IMR-90 (cell line): ENCODE results near the gene SGTB. TPM values are rescaled to one million over a fixed set of nuclear protein-coding genes. Genes with fewer than 3 reads are reported as not detected.
A peak's percentile ranks its signal among the peaks of the same experiment; 100 is the strongest.

Experiments
- ATAC-seq: fragments of 200-7000 bp; cut with Tn5 transposase; 2 replicates; pipeline ENCODE4 v1.9.1; 2020; ENCODE audit warnings: low read depth, mild to moderate bottlenecking, moderate library complexity
- BruUV-seq: library from RNA; stranded (reverse); fragments of 400-500 nt; replicated peaks from 2 replicates; lab custom pipeline; 2021; lab: Mats Ljungman, UMichigan
- CTCF ChIA-PET: fragments of 300-600 bp; formaldehyde crosslinking; extraction: SDS; loops from one replicate; lab custom pipeline; 2021; ENCODE audit warnings: antibody characterized with exemption; lab: Yijun Ruan, JAX
- POLR2A ChIA-PET: fragments of 300-600 bp; sonication (Branson Sonifier 250); formaldehyde crosslinking; loops from one replicate; lab custom pipeline; 2022; ENCODE audit warnings: antibody characterized with exemption; ENCODE audit not compliant: unreplicated experiment; lab: Charles Lee
- DNase-seq: peaks from one replicate; pipeline ENCODE4 v3.0.0; 2013
- H2AFZ ChIP-seq: replicated peaks from 2 replicates; pipeline ENCODE3; 2013; ENCODE audit warnings: low read length, mild to moderate bottlenecking; ENCODE audit not compliant: poor library complexity
- H2AK5ac ChIP-seq: 2 replicates; pipeline ENCODE4 v1.6.1; 2013; ENCODE audit warnings: low read depth, low read length, inconsistent platforms
- H2AK9ac ChIP-seq: replicated peaks from 2 replicates; pipeline ENCODE3; 2013; ENCODE audit warnings: mild to moderate bottlenecking, low read depth, low read length, moderate library complexity; ENCODE audit not compliant: poor library complexity
- H2BK120ac ChIP-seq: 2 replicates; pipeline ENCODE4 v1.6.1; 2013; ENCODE audit warnings: low read depth, low read length, inconsistent platforms
- H2BK15ac ChIP-seq: 3 replicates; pipeline ENCODE4 v1.6.1; 2013; ENCODE audit warnings: low read depth, low read length, inconsistent platforms
- H2BK20ac ChIP-seq: 2 replicates; pipeline ENCODE4 v1.6.1; 2013; ENCODE audit warnings: low read depth, mild to moderate bottlenecking, inconsistent platforms, low read length, moderate library complexity
- H2BK5ac ChIP-seq: 2 replicates; pipeline ENCODE4 v1.6.1; 2013; ENCODE audit warnings: mild to moderate bottlenecking, low read depth, low read length, inconsistent platforms; ENCODE audit not compliant: poor library complexity, severe bottlenecking
- H3K14ac ChIP-seq: replicated peaks from 2 replicates; pipeline ENCODE4 v1.6.1; 2013; ENCODE audit warnings: low read depth, low read length, inconsistent platforms
- H3K18ac ChIP-seq: 2 replicates; pipeline ENCODE4 v1.6.1; 2013; ENCODE audit warnings: low read depth, low read length, control low read depth
- H3K23ac ChIP-seq: 2 replicates; pipeline ENCODE4 v1.6.1; 2013; ENCODE audit warnings: low read depth, low read length, inconsistent platforms
- H3K27ac ChIP-seq: 2 replicates; pipeline ENCODE4 v1.5.1; 2013; ENCODE audit warnings: mild to moderate bottlenecking, control low read depth, low read length; ENCODE audit not compliant: insufficient read depth
- H3K27me3 ChIP-seq: 2 replicates; pipeline ENCODE4 v1.6.1; 2013; ENCODE audit warnings: low read length; ENCODE audit not compliant: control insufficient read depth, insufficient read depth
- H3K36me3 ChIP-seq: 2 replicates; pipeline ENCODE4 v1.6.1; 2013; ENCODE audit warnings: low read length, mixed read lengths; ENCODE audit not compliant: control insufficient read depth, insufficient read depth
- H3K4ac ChIP-seq: 2 replicates; pipeline ENCODE4 v1.6.1; 2013; ENCODE audit warnings: low read depth, low read length, inconsistent platforms
- H3K4me1 ChIP-seq: 2 replicates; pipeline ENCODE4 v1.6.1; 2013; ENCODE audit warnings: low read length, mixed read lengths; ENCODE audit not compliant: control insufficient read depth, insufficient read depth
- H3K4me2 ChIP-seq: 2 replicates; pipeline ENCODE4 v1.6.1; 2013; ENCODE audit warnings: low read depth, mild to moderate bottlenecking, control low read depth, low read length, moderate library complexity
- H3K4me3 ChIP-seq: 2 replicates; pipeline ENCODE4 v1.5.1; 2013; ENCODE audit warnings: low read depth, mild to moderate bottlenecking, control low read depth, low read length, moderate library complexity; ENCODE audit not compliant: insufficient read depth
- H3K56ac ChIP-seq: 2 replicates; pipeline ENCODE4 v1.6.1; 2013; ENCODE audit warnings: low read length, inconsistent platforms; ENCODE audit not compliant: insufficient read depth; ENCODE audit errors: extremely low read depth
- H3K79me1 ChIP-seq, 2 experiments: 2 replicates each; pipeline ENCODE4 v1.6.1; 2013; ENCODE audit warnings: low read length in 2 of 2, inconsistent platforms in 1 of 2, low read depth in 1 of 2
- H3K9ac ChIP-seq: 2 replicates; pipeline ENCODE4 v1.6.1; 2013; ENCODE audit warnings: low read depth, low read length, control low read depth
- H3K9me1 ChIP-seq: 2 replicates; pipeline ENCODE4 v1.6.1; 2013; ENCODE audit warnings: low read length, inconsistent platforms; ENCODE audit not compliant: insufficient read depth
- H3K9me3 ChIP-seq: 2 replicates; pipeline ENCODE4 v1.6.1; 2013; ENCODE audit warnings: low read length; ENCODE audit not compliant: control insufficient read depth, insufficient read depth
- H4K20me1 ChIP-seq: 2 replicates; pipeline ENCODE4 v1.6.1; 2013; ENCODE audit warnings: low read length, inconsistent platforms; ENCODE audit not compliant: insufficient read depth
- H4K5ac ChIP-seq: 2 replicates; pipeline ENCODE4 v1.6.1; 2013; ENCODE audit warnings: mild to moderate bottlenecking, low read depth, low read length, control low read depth
- H4K8ac ChIP-seq, 2 experiments: 2 replicates each; pipeline ENCODE4 v1.6.1; 2013; ENCODE audit warnings: low read depth in 2 of 2, low read length in 2 of 2, control low read depth in 1 of 2, inconsistent platforms in 1 of 2
- H4K91ac ChIP-seq: 2 replicates; pipeline ENCODE4 v1.6.1; 2013; ENCODE audit warnings: low read depth, low read length, inconsistent platforms; ENCODE audit not compliant: insufficient read depth
- RAD21 ChIP-seq: IDR thresholded peaks from 2 replicates; pipeline ENCODE4 v1.6.1; 2012; ENCODE audit warnings: low read length, improper control_type of control experiment
- WGBS, 2 experiments: methylation state at CpG; one replicate each; pipeline versions ENCODE4 v1.1.5 to v1.1.7; 2013; ENCODE audit warnings: missing lambda C conversion rate in 2 of 2; ENCODE audit not compliant: insufficient read length in 1 of 2; ENCODE audit errors: extremely low coverage in 2 of 2; 5-methylcytosine and 5-hydroxymethylcytosine counted together
- dilution Hi-C: fragments of 300-500 bp; cut with HindIII; formaldehyde crosslinking; loops from one replicate; pipeline ENCODE4 v1.14.3; 2018; ENCODE audit warnings: low sequenced_read_pairs; ENCODE audit not compliant: unreplicated experiment
- in situ Hi-C: fragments of 300-500 bp; cut with MboI; formaldehyde crosslinking; loops from 3 replicates; pipeline ENCODE4 v1.14.3; 2019; ENCODE audit warnings: low sequenced_read_pairs, inconsistent platforms, mixed read lengths
- intact Hi-C: fragments of 100-400 bp; cut with micrococcal nuclease; formaldehyde crosslinking; loops from 2 replicates; pipeline ENCODE4 v1.10.0; 2022
- polyA plus RNA-seq, 3 experiments: library from polyadenylated mRNA; depleted of rRNA; stranded (reverse); fragments of >200 nt; gene quantifications; 2 replicates each; pipeline ENCODE4 v1.2.3, GENCODE V29; 2012; ENCODE audit warnings: low replicate concordance in 1 of 3
- total RNA-seq: library from RNA; depleted of rRNA; stranded (reverse); fragments of >200 nt; gene quantifications from 2 replicates; pipeline ENCODE4 v1.2.3, GENCODE V29; 2012
- TF ChIP-seq, protein P1 (sequence below): conservative IDR thresholded peaks from 2 replicates; pipeline ENCODE4 v1.5.1; 2012; ENCODE audit warnings: mild to moderate bottlenecking, low read depth, low read length, improper control_type of control experiment

Gene SGTB
- total and polyA plus RNA-seq, 2 of the 4 experiments (the other 2 are of a cell fraction) = 7.5 to 15.1 TPM

- Histone ChIP-seq H4K8ac (no peak overlapping the region; a peak in 1 of 4 replicates), H2BK120ac (no peak overlapping the region), H2BK20ac (no peak overlapping the region), H3K4ac (0 out of 2 replicates have a peak overlapping the region, but pooled peaks have one; percentile 22), H3K9me1 (peaks cover 4% of the 10 kb centered on the region), H2AK9ac (no peak overlapping the region), H4K20me1 (peaks cover 3% of the 10 kb centered on the region; the same call in 1 of the 2 replicates), H3K4me2 (no peak overlapping the region), H3K23ac (peak overlapping the region; percentile 36; the same call in 1 of the 2 replicates), H3K27me3 (no peaks in the 10 kb centered on the region), H3K4me1 (peaks cover 2% of the 10 kb centered on the region; the same call in 1 of the 2 replicates), H3K9me3 (no peaks in the 10 kb centered on the region), H2BK5ac (no peak overlapping the region), H3K4me3 (no peak overlapping the region), H3K9ac (no peak overlapping the region), H4K5ac (0 out of 2 replicates have a peak overlapping the region, but pooled peaks have one; percentile 2), H3K14ac (no peak overlapping the region), H2AK5ac (peak overlapping the region; percentile 11; the same call in 1 of the 2 replicates), H2AFZ (no peak overlapping the region), H3K27ac (no peak overlapping the region), H2BK15ac (no peak overlapping the region), H3K36me3 (peaks cover 6% of the 10 kb centered on the region), H3K18ac (no peak overlapping the region), H3K56ac (no peak overlapping the region), H3K79me1 (peaks cover 3 to 23% of the 10 kb centered on the region in 2 experiments; a peak in 3 of 4 replicates), H4K91ac (no peak overlapping the region)
- no TSS peak for BruUV-seq
- CTCF ChIA-PET = interaction anchor here (0.7 to 1.1 kb wide), 2 partner anchors 177 to 283 kb away, joined by 3 read pairs; no protein-coding TSS in a partner anchor
- no CpG with 5 or more reads among the region's 2 CpGs for WGBS, 2 experiments
- DNase-seq (peak; percentile 13), ATAC-seq (no peak)
- dilution Hi-C loops = no loop called here
- TF ChIP-seq RAD21 = peak; percentile 45
- TF ChIP-seq, protein P1, sequence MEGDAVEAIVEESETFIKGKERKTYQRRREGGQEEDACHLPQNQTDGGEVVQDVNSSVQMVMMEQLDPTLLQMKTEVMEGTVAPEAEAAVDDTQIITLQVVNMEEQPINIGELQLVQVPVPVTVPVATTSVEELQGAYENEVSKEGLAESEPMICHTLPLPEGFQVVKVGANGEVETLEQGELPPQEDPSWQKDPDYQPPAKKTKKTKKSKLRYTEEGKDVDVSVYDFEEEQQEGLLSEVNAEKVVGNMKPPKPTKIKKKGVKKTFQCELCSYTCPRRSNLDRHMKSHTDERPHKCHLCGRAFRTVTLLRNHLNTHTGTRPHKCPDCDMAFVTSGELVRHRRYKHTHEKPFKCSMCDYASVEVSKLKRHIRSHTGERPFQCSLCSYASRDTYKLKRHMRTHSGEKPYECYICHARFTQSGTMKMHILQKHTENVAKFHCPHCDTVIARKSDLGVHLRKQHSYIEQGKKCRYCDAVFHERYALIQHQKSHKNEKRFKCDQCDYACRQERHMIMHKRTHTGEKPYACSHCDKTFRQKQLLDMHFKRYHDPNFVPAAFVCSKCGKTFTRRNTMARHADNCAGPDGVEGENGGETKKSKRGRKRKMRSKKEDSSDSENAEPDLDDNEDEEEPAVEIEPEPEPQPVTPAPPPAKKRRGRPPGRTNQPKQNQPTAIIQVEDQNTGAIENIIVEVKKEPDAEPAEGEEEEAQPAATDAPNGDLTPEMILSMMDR = no peak
- intact Hi-C loops = loop anchor here (1.0 to 5.0 kb wide), 2 partner anchors 36 to 42 kb away; no protein-coding TSS in a partner anchor
- in situ Hi-C loops = no loop called here
- POLR2A ChIA-PET = no interaction called here
Measured at GRCh38 chr5:65760504-65761275, 38.8 kb upstream of the SGTB start.
